Activated T-helper 1 cell treated with Interleukin-2 at 50 U/mL for 16 hours (primary cell): ENCODE measurements around the gene NHP2.
A peak's percentile ranks its signal among the peaks of the same experiment; 100 is the strongest.
"Not testable (repeated sequence)": the region's sequence is repeated elsewhere in the genome, so short reads cannot be mapped to it uniquely, and the experiment has no call there.

Source experiments
- DNase-seq: peaks from one replicate; pipeline ENCODE4 v3.0.0-alpha.2; 2020; ENCODE audit warnings: low read depth

The NHP2 gene

GRCh38 chr5:178130576-178131445, 22.9 kb downstream of the NHP2 start, which contains the start of gene RMND5B:
Gene RMND5B (plus strand): TSS chr5:178131014. CDS start chr5:178138120, 7,106 bp downstream.
- DNase-seq: peak; percentile 77

- DNase-seq: not testable (repeated sequence)
These were observed 23.5 kb downstream of the NHP2 start for GRCh38 chr5:178130234-178130575.

GRCh38 chr5:178129296-178129695, 24.4 kb downstream of the NHP2 start:
- no peak for DNase-seq

- DNase-seq: not testable (repeated sequence)
These were observed 26.2 kb downstream of the NHP2 start for GRCh38 chr5:178127300-178128009.

DNA sequence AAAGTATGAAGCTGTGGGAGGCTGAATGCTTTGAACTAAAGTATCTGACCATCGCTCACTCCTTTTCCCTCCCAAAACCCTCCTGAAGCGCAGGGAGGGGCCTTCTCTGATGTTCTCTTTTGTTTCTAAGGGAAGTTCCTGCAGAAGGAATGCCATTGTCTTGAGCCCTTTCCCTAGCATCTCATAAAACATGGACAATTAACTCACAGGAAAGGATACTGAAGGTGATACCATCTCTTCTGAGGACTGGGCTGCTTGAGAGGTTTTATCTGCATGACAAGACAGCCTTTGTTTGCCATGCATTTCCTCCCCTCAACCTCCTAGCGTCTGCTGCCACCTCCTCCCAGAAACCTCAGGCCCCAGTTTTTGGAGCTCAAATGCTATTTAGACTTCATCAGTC, 27.1 kb downstream of the NHP2 start:
- no peak for DNase-seq

DNA sequence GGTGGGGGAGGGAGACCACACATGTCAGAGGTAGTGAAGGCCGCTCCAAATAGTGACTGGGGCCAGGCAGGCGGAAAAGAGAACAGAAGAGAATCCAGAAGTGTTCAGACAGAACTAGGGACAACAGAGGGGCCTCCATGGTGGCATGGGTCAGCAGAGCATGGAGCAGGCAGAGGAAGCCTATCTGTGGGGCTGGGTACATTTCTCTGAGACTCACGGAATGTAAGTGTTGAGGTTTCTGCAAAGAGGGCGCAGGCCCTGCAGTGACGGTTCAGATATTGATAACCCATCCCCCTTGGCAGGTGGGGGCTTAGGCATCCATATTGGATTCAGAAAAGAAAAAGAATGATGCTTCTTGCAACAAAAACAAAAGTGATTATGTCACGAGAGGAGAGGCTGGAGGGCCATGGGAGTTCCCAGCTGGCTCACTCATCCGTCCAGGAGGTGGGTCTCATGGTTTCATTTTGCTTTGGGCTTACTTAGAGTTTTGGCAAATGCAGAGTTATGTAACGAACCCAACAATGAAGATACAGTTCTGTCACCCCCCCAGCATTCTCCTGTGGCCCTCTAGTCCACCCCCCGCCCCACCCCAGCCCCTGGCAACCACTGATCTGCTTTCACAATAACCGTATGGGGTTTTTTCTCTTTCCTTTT, 28.3 kb downstream of the NHP2 start:
- DNase-seq: no peak

DNA sequence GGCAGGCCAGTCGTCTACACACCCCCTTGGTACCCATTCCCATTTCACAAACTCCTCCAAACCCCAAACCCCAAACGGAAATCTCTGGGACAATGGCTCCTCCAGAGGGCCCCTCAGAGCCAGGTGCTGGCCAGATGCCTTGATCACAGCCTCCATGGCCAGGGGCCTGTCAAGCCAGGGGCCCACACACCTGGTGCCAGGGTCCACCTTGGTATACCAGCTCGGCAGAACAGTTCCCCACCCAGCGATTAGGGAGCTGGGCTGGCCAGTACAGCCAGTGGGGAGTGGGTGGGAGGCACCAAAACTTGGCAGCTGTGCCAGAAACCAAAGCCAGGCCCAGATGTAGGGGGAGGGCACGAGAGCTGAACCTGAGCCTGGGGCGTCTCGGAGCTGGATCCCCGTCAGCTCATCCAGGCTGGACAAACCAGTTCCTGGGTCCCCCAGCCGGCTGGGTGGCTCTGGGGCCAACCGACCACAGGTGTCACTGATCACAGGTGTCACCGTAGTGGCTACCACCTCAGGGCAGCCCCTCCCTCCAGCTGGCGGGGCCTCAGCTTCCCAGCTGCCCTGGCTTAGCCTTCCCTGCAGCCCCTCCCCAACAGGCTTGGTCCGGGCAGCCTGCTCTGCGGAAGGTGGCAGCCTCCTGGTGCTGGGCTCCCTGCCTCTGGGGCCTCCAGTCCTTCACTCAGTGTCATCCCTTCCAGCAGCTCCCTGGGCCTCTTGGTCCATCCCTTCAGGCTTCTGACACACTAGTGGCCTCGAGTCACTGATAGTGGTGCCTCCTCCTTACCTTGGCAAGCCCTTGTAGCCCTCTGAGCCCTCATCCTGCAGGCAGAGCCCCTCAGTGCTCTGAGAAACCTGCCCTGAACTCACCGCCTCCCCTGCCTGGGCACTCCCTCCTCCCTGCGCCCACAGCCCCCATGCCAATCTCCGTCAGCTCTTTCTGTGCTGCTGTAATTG, 29.4 kb downstream of the NHP2 start:
- no peak for DNase-seq

DNA sequence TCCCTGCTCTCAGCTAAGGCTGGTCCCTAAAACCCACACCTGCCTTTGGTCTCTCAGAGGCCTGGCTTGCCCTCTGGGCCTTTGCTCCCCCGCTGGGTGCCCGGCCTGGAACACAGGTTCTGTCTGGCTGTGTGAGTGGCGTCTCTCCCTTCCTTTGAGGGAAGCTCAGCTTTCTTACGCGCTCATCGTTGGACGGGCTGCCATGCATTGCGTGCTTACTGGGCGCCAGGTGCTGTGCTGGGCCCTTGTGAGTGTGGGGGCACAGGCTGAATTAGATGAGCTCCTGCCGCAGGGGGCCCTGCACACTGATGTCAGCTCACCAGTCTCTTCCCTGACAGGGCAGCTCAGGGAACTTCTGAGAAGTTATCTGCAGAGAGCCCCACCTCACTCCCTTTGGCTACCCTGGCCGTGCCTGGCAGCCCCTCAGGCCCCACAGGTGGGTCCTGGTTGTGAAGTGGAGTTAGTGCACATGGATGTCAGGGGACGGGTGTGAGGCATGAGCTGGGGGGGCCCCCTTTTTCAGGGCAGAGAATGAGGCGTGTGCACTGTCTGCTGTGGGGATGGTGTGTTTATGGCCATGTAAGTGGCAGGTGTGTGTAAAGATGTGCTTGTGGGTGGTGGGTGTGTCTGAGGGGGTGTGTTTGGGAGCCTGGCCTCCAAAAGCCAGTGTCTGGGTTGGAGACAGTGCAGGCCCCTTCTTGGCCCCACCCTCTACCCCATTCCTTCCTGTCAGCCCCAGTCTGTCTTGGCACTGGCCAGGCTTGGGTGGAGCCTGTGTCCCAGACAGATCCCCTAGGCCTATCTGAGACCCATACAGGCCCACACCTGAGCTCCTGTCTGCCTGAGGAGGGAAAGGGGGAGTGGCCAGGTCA, 30.4 kb downstream of the NHP2 start:
- DNase-seq: no peak

DNA sequence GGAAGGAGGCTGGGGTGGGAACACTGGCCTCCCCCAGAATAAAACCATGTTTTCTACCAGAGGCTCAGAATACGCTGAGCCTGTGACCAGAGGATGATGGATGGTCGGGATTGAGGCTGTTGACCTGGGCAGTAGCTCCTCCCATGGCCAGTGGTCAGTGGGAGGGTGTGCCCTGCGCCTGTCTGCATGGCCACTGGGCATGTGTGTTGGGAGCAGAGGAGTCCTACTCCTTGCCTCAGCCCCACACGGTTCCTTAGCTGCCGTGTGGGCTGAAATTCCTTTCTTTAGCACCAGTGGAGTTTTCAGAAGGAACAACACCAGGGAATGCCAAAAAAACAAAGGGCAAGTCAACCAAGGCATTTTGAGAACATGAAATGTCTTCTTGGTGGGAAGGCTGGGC, 31.3 kb downstream of the NHP2 start:
- no peak for DNase-seq

DNA sequence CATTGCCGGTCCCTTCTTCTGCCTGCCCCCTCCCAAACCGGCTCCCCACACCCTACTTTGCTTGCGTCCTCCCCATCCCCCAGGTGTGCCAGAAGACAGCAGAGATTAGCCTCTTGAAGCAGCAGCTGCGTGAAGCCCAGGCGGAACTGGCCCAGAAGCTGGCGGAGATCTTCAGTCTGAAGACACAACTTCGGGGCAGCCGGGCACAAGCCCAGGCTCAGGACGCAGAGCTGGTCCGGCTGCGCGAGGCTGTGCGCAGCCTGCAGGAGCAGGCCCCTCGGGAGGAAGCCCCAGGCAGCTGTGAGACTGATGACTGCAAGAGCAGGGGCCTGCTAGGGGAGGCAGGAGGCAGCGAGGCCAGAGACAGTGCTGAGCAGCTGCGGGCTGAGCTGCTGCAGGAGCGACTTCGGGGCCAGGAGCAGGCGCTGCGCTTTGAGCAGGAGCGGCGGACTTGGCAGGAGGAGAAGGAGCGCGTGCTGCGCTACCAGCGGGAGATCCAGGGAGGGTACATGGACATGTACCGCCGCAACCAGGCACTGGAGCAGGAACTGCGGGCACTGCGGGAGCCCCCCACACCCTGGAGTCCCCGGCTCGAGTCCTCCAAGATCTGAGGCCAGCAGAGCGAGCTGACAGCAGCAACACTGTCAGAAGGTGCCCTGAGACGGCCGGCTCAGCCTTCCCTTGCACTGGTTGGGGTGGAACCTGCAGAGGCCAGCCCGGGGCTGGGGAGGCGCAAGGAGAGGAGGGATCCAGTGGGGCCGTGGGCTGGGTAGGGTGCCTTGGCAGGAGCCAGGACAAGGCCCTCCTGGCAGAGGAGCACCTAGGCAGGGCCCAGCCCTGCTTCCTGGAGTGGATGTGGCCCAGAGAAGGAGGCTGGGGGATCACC, 32.1 kb downstream of the NHP2 start:
- DNase-seq: no peak

DNA sequence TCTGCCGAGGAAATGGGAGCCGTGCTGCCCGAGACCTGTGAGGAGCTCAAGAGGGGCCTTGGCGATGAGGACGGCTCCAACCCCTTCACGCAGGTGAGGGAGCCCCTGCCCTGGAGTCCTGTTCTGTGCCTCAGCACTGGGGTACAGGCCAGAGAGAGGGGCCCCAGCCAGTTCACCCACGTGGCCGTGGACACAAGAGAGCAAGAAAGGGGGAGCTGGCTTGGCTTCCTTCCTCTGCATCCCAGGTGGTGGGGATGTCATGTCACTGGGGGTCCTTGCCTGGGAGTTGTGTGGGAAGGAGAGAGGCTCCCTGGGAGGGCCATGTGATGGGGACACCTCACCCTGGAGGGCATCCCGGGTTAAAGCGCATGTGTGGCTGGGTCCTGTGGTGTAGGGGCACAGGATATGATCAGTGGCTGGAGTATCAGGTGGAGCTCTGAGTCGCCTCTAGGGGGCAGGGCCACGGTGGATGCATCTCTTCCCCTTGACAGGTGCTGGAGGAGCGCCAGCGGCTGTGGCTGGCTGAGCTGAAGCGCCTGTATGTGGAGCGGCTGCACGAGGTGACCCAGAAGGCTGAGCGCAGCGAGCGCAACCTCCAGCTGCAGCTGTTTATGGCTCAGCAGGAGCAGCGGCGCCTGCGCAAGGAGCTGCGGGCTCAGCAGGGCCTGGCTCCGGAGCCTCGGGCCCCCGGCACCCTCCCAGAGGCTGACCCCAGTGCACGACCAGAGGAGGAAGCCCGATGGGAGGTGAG, 32.9 kb downstream of the NHP2 start:
- peak; percentile 74 for DNase-seq

DNA sequence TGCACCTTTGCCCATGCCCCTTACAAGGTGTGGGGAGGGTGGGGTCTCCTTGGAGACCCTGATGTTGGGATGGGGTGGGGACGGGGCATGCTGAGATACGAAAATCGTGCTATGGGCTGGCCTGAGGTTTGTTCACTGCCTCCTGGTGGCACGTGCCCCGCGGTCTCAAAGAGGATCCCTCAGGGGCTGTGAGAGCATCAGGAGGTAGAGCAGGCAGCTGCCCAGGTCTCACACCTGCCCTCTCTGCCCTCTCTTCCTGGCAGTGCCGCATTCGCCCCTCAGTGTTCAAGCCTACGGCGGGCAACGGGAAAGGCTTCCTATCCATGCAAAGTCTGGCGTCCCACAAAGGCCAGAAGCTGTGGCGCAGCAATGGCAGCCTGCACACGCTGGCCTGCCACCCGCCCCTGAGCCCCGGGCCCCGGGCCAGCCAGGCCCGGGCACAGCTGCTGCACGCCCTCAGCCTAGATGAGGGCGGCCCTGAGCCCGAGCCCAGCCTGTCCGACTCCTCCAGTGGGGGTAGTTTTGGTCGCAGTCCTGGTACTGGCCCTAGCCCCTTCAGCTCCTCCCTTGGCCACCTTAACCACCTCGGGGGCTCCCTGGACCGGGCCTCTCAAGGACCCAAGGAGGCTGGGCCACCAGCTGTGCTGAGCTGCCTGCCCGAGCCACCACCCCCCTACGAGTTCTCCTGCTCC, 33.6 kb downstream of the NHP2 start:
- no peak for DNase-seq

GRCh38 chr5:178117923-178118701, 35.6 kb downstream of the NHP2 start:
- no peak for DNase-seq

DNA sequence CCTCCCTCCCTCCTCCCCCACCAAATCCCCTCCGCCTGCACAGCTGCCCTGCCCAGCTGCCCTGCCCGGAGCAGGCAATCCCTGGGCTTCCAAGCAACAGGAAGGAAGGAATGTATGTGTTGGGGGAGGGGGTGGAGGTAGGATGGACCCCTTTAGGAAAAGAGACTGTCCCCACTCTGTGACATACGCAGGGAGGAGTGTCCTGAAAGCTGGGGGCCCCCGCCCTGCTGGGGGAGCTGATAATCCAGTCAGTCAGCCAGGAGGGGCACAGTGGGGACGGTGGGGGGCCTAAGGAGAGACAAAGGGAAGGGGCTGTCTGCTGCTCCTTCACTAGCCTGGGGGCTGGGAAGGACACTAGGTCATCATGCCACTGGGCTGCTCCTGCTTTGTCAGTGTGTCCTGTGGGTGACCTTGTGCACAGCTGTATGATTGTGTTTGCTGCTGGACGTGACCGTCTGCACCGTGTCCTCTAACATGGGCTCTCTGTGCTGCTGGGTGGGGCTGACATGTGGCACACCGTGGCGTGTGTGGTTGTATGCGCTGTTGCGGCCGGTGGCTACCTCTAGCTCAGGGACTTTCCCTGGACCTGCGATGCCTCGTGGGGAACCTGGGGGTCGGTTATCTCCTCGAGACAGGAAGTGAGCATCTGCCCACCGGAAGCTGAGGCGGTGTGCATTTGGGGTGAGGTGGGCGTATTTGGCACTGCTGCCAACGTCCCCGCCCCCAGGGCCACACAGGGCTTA, 37.4 kb downstream of the NHP2 start:
- peak; percentile 47 for DNase-seq

- DNase-seq: no peak
These were observed 37.9 kb downstream of the NHP2 start for GRCh38 chr5:178115814-178116142.

DNA sequence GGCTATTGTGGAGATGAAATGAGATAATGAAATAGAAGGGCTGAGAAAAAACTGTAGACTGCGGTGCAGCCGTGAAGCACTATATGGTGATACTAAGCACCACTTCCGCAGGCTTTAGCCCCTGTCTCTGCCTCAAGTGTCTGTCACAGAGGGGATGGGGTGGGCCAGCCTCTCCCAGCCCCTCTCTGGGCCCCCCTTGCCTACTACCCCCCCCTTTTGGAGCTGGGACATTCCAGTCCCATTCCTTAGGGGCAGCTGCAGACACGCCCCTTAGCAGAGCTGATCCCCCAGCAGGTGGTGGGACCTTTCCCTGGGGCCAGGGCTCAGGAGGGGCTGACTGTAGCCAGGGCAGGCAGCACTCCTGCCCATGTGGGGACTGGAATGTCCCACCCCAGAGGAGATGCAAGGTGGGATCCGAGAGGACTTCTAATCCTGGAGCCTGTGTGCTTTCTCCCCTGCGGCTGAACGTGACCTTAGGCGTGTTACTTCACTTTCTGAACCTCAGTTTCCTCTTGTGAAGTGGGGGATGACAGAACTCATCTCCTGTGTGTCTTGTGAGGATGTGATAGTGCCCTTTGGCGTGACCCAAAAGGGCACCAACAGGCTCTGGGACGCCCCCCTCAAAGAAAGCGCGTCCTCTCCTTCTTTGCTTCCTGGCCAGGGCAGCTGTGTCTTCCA, 38.4 kb downstream of the NHP2 start:
- DNase-seq: no peak
